ENCODE measurements around the gene EIF2S2. TPM values are rescaled to one million over a fixed set of nuclear protein-coding genes. Genes with fewer than 3 reads are reported as not detected.
A peak's percentile ranks its signal among the peaks of the same experiment; 100 is the strongest.

The EIF2S2 gene
- total and polyA plus RNA-seq, 8 donors = 14.3 to 52.3 (median 24.9) TPM

GRCh38 chr20:34085544-34086040 lies 26.5 kb downstream of the EIF2S2 start:
- peaks cover 0 to 17% (median 0%) of the 10 kb centered on the region in 3 donors for H3K36me3 ChIP-seq
- no peak overlapping the region for H3K4me3 ChIP-seq
- DNase-seq (no peak), FAIRE-seq (no peak), ATAC-seq (no peak)
- TF ChIP-seq, protein P1, sequence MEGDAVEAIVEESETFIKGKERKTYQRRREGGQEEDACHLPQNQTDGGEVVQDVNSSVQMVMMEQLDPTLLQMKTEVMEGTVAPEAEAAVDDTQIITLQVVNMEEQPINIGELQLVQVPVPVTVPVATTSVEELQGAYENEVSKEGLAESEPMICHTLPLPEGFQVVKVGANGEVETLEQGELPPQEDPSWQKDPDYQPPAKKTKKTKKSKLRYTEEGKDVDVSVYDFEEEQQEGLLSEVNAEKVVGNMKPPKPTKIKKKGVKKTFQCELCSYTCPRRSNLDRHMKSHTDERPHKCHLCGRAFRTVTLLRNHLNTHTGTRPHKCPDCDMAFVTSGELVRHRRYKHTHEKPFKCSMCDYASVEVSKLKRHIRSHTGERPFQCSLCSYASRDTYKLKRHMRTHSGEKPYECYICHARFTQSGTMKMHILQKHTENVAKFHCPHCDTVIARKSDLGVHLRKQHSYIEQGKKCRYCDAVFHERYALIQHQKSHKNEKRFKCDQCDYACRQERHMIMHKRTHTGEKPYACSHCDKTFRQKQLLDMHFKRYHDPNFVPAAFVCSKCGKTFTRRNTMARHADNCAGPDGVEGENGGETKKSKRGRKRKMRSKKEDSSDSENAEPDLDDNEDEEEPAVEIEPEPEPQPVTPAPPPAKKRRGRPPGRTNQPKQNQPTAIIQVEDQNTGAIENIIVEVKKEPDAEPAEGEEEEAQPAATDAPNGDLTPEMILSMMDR (IDR thresholded peaks at IDR 0.05) = no peak
- no peaks in the 10 kb centered on the region for H3K9me3 ChIP-seq
- intact Hi-C loops (cut with DNase I) = no loop called here
- H3K27ac ChIP-seq = no peak overlapping the region
- H3K27me3 ChIP-seq = no peaks in the 10 kb centered on the region
- H3K4me1 ChIP-seq = peaks cover 0 to 16% (median 0%) of the 10 kb centered on the region in 3 donors
- 87 to 92% methylated on average over 5 of the region's 5 CpGs for WGBS, 2 donors

GRCh38 chr20:34084227-34084923 lies 27.7 kb downstream of the EIF2S2 start:
- WGBS, 2 donors = 84% methylated on average over 9 of the region's 9 CpGs
- TF ChIP-seq, protein P1 (IDR thresholded peaks at IDR 0.05) = no peak
- Histone ChIP-seq H3K9me3 (no peaks in the 10 kb centered on the region), H3K27me3 (no peaks in the 10 kb centered on the region), H3K4me3 (no peak overlapping the region), H3K4me1 (peaks cover 0 to 8% (median 0%) of the 10 kb centered on the region in 3 donors), H3K27ac (no peak overlapping the region), H3K36me3 (peaks cover 0 to 9% (median 0%) of the 10 kb centered on the region in 3 donors)
- DNase-seq (no peak), ATAC-seq (no peak), FAIRE-seq (no peak)
- intact Hi-C loops (cut with DNase I) = no loop called here

GRCh38 chr20:34083781-34084180 lies 28.3 kb downstream of the EIF2S2 start:
- no peak for ATAC-seq
- H3K27me3 ChIP-seq = no peaks in the 10 kb centered on the region
- no peaks in the 10 kb centered on the region for H3K9me3 ChIP-seq
- H3K27ac ChIP-seq = no peak overlapping the region
- H3K36me3 ChIP-seq = peaks cover 0 to 9% (median 0%) of the 10 kb centered on the region in 3 donors
- intact Hi-C loops (cut with DNase I) = no loop called here
- 91 to 100% methylated on average over 2 of the region's 2 CpGs for WGBS, 2 donors
- no peak for FAIRE-seq
- DNase-seq = no peak
- TF ChIP-seq, protein P1 (IDR thresholded peaks at IDR 0.05) = no peak
- H3K4me1 ChIP-seq = peaks cover 0 to 8% (median 0%) of the 10 kb centered on the region in 3 donors
- no peak overlapping the region for H3K4me3 ChIP-seq

GRCh38 chr20:34083137-34083536 lies 28.9 kb downstream of the EIF2S2 start:
- Histone ChIP-seq H3K36me3 (peaks cover 0 to 9% (median 0%) of the 10 kb centered on the region in 3 donors), H3K4me3 (no peak overlapping the region), H3K27ac (peak overlapping the region in 1 of 4 donors; percentile 8), H3K27me3 (no peaks in the 10 kb centered on the region), H3K9me3 (no peaks in the 10 kb centered on the region), H3K4me1 (peaks cover 0 to 8% (median 0%) of the 10 kb centered on the region in 3 donors)
- FAIRE-seq = no peak
- WGBS, 2 donors = 16 to 21% methylated on average over 7 of the region's 7 CpGs
- ATAC-seq = peak; percentile 86 to 92 (median 87)
- TF ChIP-seq, protein P1 (IDR thresholded peaks at IDR 0.05) = no peak
- DNase-seq = peak in 5 of 6 donors; percentile 56 to 83 (median 71)
- intact Hi-C loops (cut with DNase I) = no loop called here

Measured in pancreas (tissue), 10 donors.